Measurements from ENCODE around the gene RNF26.

Gene RNF26

GRCh38 chr11:119299416-119299815 is 34.9 kb upstream of the RNF26 start:
- peaks cover 0 to 74% of the 10 kb centered on the region in 2 experiments; a peak in 2 of 3 replicates for H3K36me3 ChIP-seq (ENCODE audit: control insufficient read depth in 2 of 2, insufficient read depth in 1 of 2, low read length in 2 of 2)
- no peaks in the 10 kb centered on the region for H3K9me3 ChIP-seq (ENCODE audit: control insufficient read depth, insufficient read depth, low read depth, low read length)
- TF ChIP-seq ZNF362 (tag by site-specific recombination; IDR thresholded peaks at IDR 0.05) (no peak), ZNF623 (tag by site-specific recombination; IDR thresholded peaks at IDR 0.05) (no peak), ZNF157 (tag by site-specific recombination; IDR thresholded peaks at IDR 0.05) (no peak), ZNF660 (tag by site-specific recombination; IDR thresholded peaks at IDR 0.05) (no peak), ZNF624 (tag by site-specific recombination; IDR thresholded peaks at IDR 0.05) (no peak), PRDM4 (tag by site-specific recombination; IDR thresholded peaks at IDR 0.05) (no peak), ZNF114 (tag by site-specific recombination; IDR thresholded peaks at IDR 0.05) (no peak), ZNF324 (tag by site-specific recombination; IDR thresholded peaks at IDR 0.05) (no peak), ZNF530 (tag by site-specific recombination; IDR thresholded peaks at IDR 0.05; ENCODE audit: low read depth) (no peak), ZBTB1 (tag by site-specific recombination; IDR thresholded peaks at IDR 0.05) (no peak), ZNF704 (tag by site-specific recombination; IDR thresholded peaks at IDR 0.05) (no peak), ZNF701 (tag by site-specific recombination; IDR thresholded peaks at IDR 0.05) (no peak), REPIN1 (tag by site-specific recombination; IDR thresholded peaks at IDR 0.05; ENCODE audit: low read depth) (no peak)
- POLR2A ChIA-PET: no interaction called here
- H3K27ac ChIP-seq (ENCODE audit: extremely low read depth, low read depth, low read length): no peak overlapping the region
- no peaks in the 10 kb centered on the region for H3K4me1 ChIP-seq (ENCODE audit: control insufficient read depth, insufficient read depth, low read length)
- CTCF ChIA-PET: interaction anchor here (2.8 kb wide), 1 partner anchor 23 kb away, joined by 14 read pairs; no protein-coding TSS in a partner anchor
- H3K4me3 ChIP-seq (ENCODE audit: low read depth, low read length): no peak overlapping the region

- POLR2A ChIA-PET: interaction anchor here (0.5 to 1.1 kb wide), 2 partner anchors 60 to 131 kb away, joined by 3 read pairs; no protein-coding TSS in a partner anchor
- CTCF ChIA-PET: interaction anchor here (0.7 to 2.8 kb wide), 4 partner anchors 22 to 255 kb away, joined by 4 to 14 read pairs (median 6); partner anchors contain the start of gene CBL
- no peaks in the 10 kb centered on the region for H3K9me3 ChIP-seq (ENCODE audit: control insufficient read depth, insufficient read depth, low read depth, low read length)
- peaks cover 0 to 74% of the 10 kb centered on the region in 2 experiments; a peak in 2 of 3 replicates for H3K36me3 ChIP-seq (ENCODE audit: control insufficient read depth in 2 of 2, insufficient read depth in 1 of 2, low read length in 2 of 2)
- no peak overlapping the region for H3K27ac ChIP-seq (ENCODE audit: extremely low read depth, low read depth, low read length)
- no peaks in the 10 kb centered on the region for H3K4me1 ChIP-seq (ENCODE audit: control insufficient read depth, insufficient read depth, low read length)
- H3K4me3 ChIP-seq (ENCODE audit: low read depth, low read length): no peak overlapping the region
- TF ChIP-seq ZNF280D (tag by site-specific recombination; IDR thresholded peaks at IDR 0.05): no peak
- TF ChIP-seq ZBTB49 (tag by site-specific recombination; IDR thresholded peaks at IDR 0.05; ENCODE audit: low read depth): no peak
- TF ChIP-seq ZBTB8A (tag by site-specific recombination; IDR thresholded peaks at IDR 0.05): no peak
- no peak for TF ChIP-seq ZNF544 (tag by site-specific recombination; IDR thresholded peaks at IDR 0.05)
- no peak for TF ChIP-seq ZNF394 (tag by site-specific recombination; IDR thresholded peaks at IDR 0.05; ENCODE audit: borderline replicate concordance)
- TF ChIP-seq GLIS1 (tag by site-specific recombination; IDR thresholded peaks at IDR 0.05): no peak
- no peak for TF ChIP-seq ZBTB11 (tag by site-specific recombination; conservative IDR thresholded peaks at IDR 0.05; ENCODE audit: low read depth)
Measured at GRCh38 chr11:119300198-119300964, 33.9 kb upstream of the RNF26 start.

All from HEK293 (cell line).